ENCODE data around the gene NDUFS8. TPM values are rescaled to one million over a fixed set of nuclear protein-coding genes. Genes with fewer than 3 reads are reported as not detected.

The NDUFS8 gene
- total and polyA plus RNA-seq, 3 experiments from 2014 or later = 132 to 170 (median 140) TPM

DNA sequence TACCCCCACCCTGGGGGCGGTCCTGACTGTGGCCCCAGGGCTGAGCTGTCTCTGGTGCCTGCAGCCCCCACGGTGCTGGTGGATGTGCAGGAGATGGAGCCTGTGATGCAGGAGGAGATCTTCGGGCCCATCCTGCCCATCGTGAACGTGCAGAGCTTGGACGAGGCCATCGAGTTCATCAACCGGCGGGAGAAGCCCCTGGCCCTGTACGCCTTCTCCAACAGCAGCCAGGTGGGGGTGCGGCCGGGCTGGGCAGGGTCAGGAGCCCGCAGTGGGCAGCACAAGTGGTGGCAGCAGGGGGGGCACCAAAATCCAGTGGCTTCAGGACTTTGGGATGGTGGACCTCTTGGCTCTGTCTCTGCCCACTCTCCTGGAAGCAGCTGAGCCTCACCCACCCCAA lies 8.0 kb upstream of the NDUFS8 start:
- Mint-ChIP-seq H3K4me1 (peaks cover 0 to 3% (median 0%) of the 10 kb centered on the region in 3 donors), H3K36me3 (no peaks in the 10 kb centered on the region), H3K9me3 (peaks cover 0 to 5% (median 0%) of the 10 kb centered on the region in 5 donors), H3K27ac (no peak overlapping the region), H3K27me3 (no peaks in the 10 kb centered on the region), H3K4me3 (no peak overlapping the region)
- CTCF ChIA-PET = interaction anchor here (0.6 kb wide), 1 partner anchor 427 kb away, joined by 3 read pairs; no protein-coding TSS in a partner anchor
- no peak overlapping the region for H3K27ac ChIP-seq (ENCODE audit: low read depth, low read length)
- H3K4me3 ChIP-seq (ENCODE audit: low read length) = no peak overlapping the region
- POLR2A ChIA-PET = no interaction called here
- H3K4me1 ChIP-seq (ENCODE audit: insufficient read depth, low read length) = no peaks in the 10 kb centered on the region
- H3K27me3 ChIP-seq (ENCODE audit: insufficient read depth, low read length, poor library complexity, severe bottlenecking) = no peaks in the 10 kb centered on the region
- H3K36me3 ChIP-seq (ENCODE audit: insufficient read depth, low read length) = no peaks in the 10 kb centered on the region
- H3K9me3 ChIP-seq (ENCODE audit: low read length) = no peaks in the 10 kb centered on the region
- no peak for DNase-seq

DNA sequence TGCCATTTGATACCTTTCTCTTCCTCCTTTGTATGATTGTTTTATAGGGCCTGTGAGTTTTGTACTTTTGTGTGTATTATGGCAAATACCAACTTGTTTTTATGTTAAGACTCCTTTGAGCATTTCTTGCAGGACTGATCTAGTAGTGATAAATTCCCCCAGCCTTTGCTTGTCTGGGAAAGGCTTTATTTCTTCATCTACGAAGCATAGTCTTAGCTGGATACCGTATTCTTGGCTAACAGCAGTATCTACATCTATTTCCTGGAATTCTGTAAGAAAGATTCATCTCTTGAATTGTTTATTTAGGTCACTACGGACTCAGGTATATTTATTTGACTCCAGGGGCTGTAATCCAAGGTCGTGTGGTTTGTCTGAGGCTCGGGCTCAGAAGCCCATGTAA lies 6.0 kb upstream of the NDUFS8 start:
- peaks cover 0 to 5% (median 0%) of the 10 kb centered on the region in 5 donors for H3K9me3 Mint-ChIP-seq
- H3K27me3 Mint-ChIP-seq = no peaks in the 10 kb centered on the region
- ChIA-PET POLR2A (no interaction called here), CTCF (no interaction called here)
- peaks cover 0 to 5% (median 2%) of the 10 kb centered on the region in 3 donors for H3K4me1 Mint-ChIP-seq
- Histone ChIP-seq H3K27me3 (ENCODE audit: insufficient read depth, low read length, poor library complexity, severe bottlenecking) (no peaks in the 10 kb centered on the region), H3K9me3 (ENCODE audit: low read length) (no peaks in the 10 kb centered on the region), H3K4me3 (ENCODE audit: low read length) (no peak overlapping the region), H3K4me1 (ENCODE audit: insufficient read depth, low read length) (no peaks in the 10 kb centered on the region), H3K36me3 (ENCODE audit: insufficient read depth, low read length) (no peaks in the 10 kb centered on the region), H3K27ac (ENCODE audit: low read depth, low read length) (no peak overlapping the region)
- no peak overlapping the region for H3K27ac Mint-ChIP-seq
- DNase-seq = no peak
- peak overlapping the region in 1 of 7 donors; percentile 14 for H3K4me3 Mint-ChIP-seq
- no peaks in the 10 kb centered on the region for H3K36me3 Mint-ChIP-seq

- H3K4me1 Mint-ChIP-seq = peaks cover under 1 to 6% (median 6%) of the 10 kb centered on the region in 3 donors
- POLR2A ChIA-PET = no interaction called here
- no peaks in the 10 kb centered on the region for H3K4me1 ChIP-seq (ENCODE audit: insufficient read depth, low read length)
- peak in 1 of 5 donors; percentile 29 for DNase-seq
- H3K36me3 ChIP-seq (ENCODE audit: insufficient read depth, low read length) = no peaks in the 10 kb centered on the region
- peak overlapping the region in 1 of 7 donors; percentile 15 for H3K4me3 Mint-ChIP-seq
- H3K27ac ChIP-seq (ENCODE audit: low read depth, low read length) = no peak overlapping the region
- H3K9me3 ChIP-seq (ENCODE audit: low read length) = no peaks in the 10 kb centered on the region
- peak overlapping the region in 1 of 8 donors; percentile 44 for H3K27ac Mint-ChIP-seq
- no peak overlapping the region for H3K4me3 ChIP-seq (ENCODE audit: low read length)
- H3K27me3 ChIP-seq (ENCODE audit: insufficient read depth, low read length, poor library complexity, severe bottlenecking) = no peaks in the 10 kb centered on the region
- CTCF ChIA-PET = no interaction called here
- no peaks in the 10 kb centered on the region for H3K36me3 Mint-ChIP-seq
- no peaks in the 10 kb centered on the region for H3K27me3 Mint-ChIP-seq
- peaks cover 0 to 5% (median 0%) of the 10 kb centered on the region in 5 donors for H3K9me3 Mint-ChIP-seq
Measured at GRCh38 chr11:68025047-68025446, 5.4 kb upstream of the NDUFS8 start.

- no peaks in the 10 kb centered on the region for H3K9me3 ChIP-seq (ENCODE audit: low read length)
- ChIA-PET CTCF (no interaction called here), POLR2A (no interaction called here)
- no peak for DNase-seq
- Mint-ChIP-seq H3K27ac (no peak overlapping the region), H3K36me3 (peaks cover 0 to 9% (median 0%) of the 10 kb centered on the region in 3 donors), H3K4me1 (peaks cover 8 to 18% (median 16%) of the 10 kb centered on the region in 3 donors), H3K27me3 (peaks cover 0 to 3% of the 10 kb centered on the region in 2 donors), H3K4me3 (peak overlapping the region in 1 of 7 donors; percentile 38), H3K9me3 (peaks cover 0 to 5% (median 0%) of the 10 kb centered on the region in 5 donors)
- H3K4me3 ChIP-seq (ENCODE audit: low read length) = no peak overlapping the region
- H3K4me1 ChIP-seq (ENCODE audit: insufficient read depth, low read length) = peaks cover 7% of the 10 kb centered on the region
- no peaks in the 10 kb centered on the region for H3K36me3 ChIP-seq (ENCODE audit: insufficient read depth, low read length)
- H3K27ac ChIP-seq (ENCODE audit: low read depth, low read length) = no peak overlapping the region
- H3K27me3 ChIP-seq (ENCODE audit: insufficient read depth, low read length, poor library complexity, severe bottlenecking) = no peaks in the 10 kb centered on the region
Measured at GRCh38 chr11:68026391-68027105, 3.9 kb upstream of the NDUFS8 start.

GRCh38 chr11:68027667-68028066 lies 2.8 kb upstream of the NDUFS8 start:
- H3K27ac ChIP-seq (ENCODE audit: low read depth, low read length) = no peak overlapping the region
- H3K4me1 ChIP-seq (ENCODE audit: insufficient read depth, low read length) = peaks cover 15% of the 10 kb centered on the region
- Mint-ChIP-seq H3K27me3 (peaks cover 0 to 3% of the 10 kb centered on the region in 2 donors), H3K4me3 (no peak overlapping the region), H3K27ac (no peak overlapping the region), H3K4me1 (peaks cover 12 to 24% (median 20%) of the 10 kb centered on the region in 3 donors), H3K36me3 (peaks cover 0 to 13% (median 0%) of the 10 kb centered on the region in 3 donors), H3K9me3 (peaks cover 0 to 5% (median 0%) of the 10 kb centered on the region in 5 donors)
- ChIA-PET CTCF (no interaction called here), POLR2A (no interaction called here)
- DNase-seq = no peak
- no peaks in the 10 kb centered on the region for H3K36me3 ChIP-seq (ENCODE audit: insufficient read depth, low read length)
- H3K4me3 ChIP-seq (ENCODE audit: low read length) = no peak overlapping the region
- H3K9me3 ChIP-seq (ENCODE audit: low read length) = no peaks in the 10 kb centered on the region
- no peaks in the 10 kb centered on the region for H3K27me3 ChIP-seq (ENCODE audit: insufficient read depth, low read length, poor library complexity, severe bottlenecking)

- H3K9me3 ChIP-seq (ENCODE audit: low read length) = no peaks in the 10 kb centered on the region
- Mint-ChIP-seq H3K4me1 (peaks cover 12 to 24% (median 20%) of the 10 kb centered on the region in 3 donors), H3K27ac (no peak overlapping the region), H3K36me3 (peaks cover 0 to 19% (median 0%) of the 10 kb centered on the region in 3 donors), H3K27me3 (peaks cover 0 to 3% of the 10 kb centered on the region in 2 donors), H3K4me3 (peak overlapping the region in 6 of 7 donors; percentile 51 to 98 (median 94)), H3K9me3 (peaks cover 0 to 5% (median 0%) of the 10 kb centered on the region in 5 donors)
- POLR2A ChIA-PET = interaction anchor here (2.6 kb wide), 1 partner anchor 12 kb away, joined by 7 read pairs; no protein-coding TSS in a partner anchor
- no peak overlapping the region for H3K4me3 ChIP-seq (ENCODE audit: low read length)
- H3K27me3 ChIP-seq (ENCODE audit: insufficient read depth, low read length, poor library complexity, severe bottlenecking) = no peaks in the 10 kb centered on the region
- no peak overlapping the region for H3K27ac ChIP-seq (ENCODE audit: low read depth, low read length)
- DNase-seq = no peak
- H3K4me1 ChIP-seq (ENCODE audit: insufficient read depth, low read length) = peaks cover 15% of the 10 kb centered on the region
- CTCF ChIA-PET = no interaction called here
- peaks cover 9% of the 10 kb centered on the region for H3K36me3 ChIP-seq (ENCODE audit: insufficient read depth, low read length)
Measured at GRCh38 chr11:68028802-68029545, 1.5 kb upstream of the NDUFS8 start.

DNA sequence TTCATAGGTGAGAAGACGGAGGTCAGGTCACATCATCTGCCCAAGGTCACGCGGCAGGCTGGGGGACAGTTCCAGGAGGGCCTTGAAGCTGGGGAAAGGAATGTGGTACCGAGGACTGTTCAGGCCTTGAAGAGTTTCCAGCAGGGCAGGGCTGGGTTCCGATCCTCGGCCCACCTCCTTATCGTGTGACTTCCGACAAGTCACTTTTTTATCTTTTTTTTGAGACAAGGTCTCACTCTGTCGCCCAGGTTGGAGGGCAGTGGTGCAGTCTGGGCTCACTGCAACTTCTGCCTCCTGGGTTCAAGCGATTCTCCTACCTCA lies 623 bp downstream of the NDUFS8 start:
- peaks cover 12% of the 10 kb centered on the region for H3K36me3 ChIP-seq (ENCODE audit: insufficient read depth, low read length)
- Mint-ChIP-seq H3K4me3 (peak overlapping the region; percentile 89 to 99 (median 96)), H3K36me3 (peaks cover 0 to 27% (median 0%) of the 10 kb centered on the region in 3 donors), H3K9me3 (no peaks in the 10 kb centered on the region), H3K27me3 (peaks cover 0 to 3% of the 10 kb centered on the region in 2 donors), H3K4me1 (peaks cover 12 to 24% (median 20%) of the 10 kb centered on the region in 3 donors), H3K27ac (peak overlapping the region; percentile 57 to 96 (median 93))
- DNase-seq = no peak
- H3K9me3 ChIP-seq (ENCODE audit: low read length) = no peaks in the 10 kb centered on the region
- ChIA-PET POLR2A (interaction anchor here (2.6 kb wide), 1 partner anchor 10 kb away, joined by 7 read pairs; no protein-coding TSS in a partner anchor), CTCF (interaction anchor here (1.2 kb wide), 1 partner anchor 75 kb away, joined by 3 read pairs; no protein-coding TSS in a partner anchor)
- no peaks in the 10 kb centered on the region for H3K27me3 ChIP-seq (ENCODE audit: insufficient read depth, low read length, poor library complexity, severe bottlenecking)
- H3K4me1 ChIP-seq (ENCODE audit: insufficient read depth, low read length) = peaks cover 15% of the 10 kb centered on the region
- H3K27ac ChIP-seq (ENCODE audit: low read depth, low read length) = peak overlapping the region; percentile 74
- peak overlapping the region; percentile 72 for H3K4me3 ChIP-seq (ENCODE audit: low read length)

DNA sequence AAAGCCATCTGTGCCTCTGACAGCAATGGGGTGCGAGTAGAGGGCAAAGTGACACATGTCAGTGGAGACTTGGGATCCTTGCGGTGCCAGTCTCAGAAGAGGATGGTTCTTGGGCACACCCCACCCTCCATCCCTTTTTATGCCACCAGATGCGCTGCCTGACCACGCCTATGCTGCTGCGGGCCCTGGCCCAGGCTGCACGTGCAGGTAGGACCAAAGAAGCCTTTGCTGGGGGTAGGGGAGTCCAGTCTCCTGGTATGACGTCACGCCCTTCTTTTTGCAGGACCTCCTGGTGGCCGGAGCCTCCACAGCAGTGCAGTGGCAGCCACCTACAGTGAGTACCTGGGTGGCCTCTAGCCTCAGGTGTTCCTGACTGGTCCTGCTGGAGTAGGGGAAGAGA lies 1.5 kb downstream of the NDUFS8 start:
- peak overlapping the region; percentile 48 to 96 (median 71) for H3K27ac Mint-ChIP-seq

More for the DNA sequence above, 1.5 kb downstream of the NDUFS8 start:
- POLR2A ChIA-PET = interaction anchor here (2.6 kb wide), 1 partner anchor 9 kb away, joined by 7 read pairs; no protein-coding TSS in a partner anchor
- Mint-ChIP-seq H3K36me3 (peaks cover 0 to 32% (median 0%) of the 10 kb centered on the region in 3 donors), H3K9me3 (no peaks in the 10 kb centered on the region), H3K27me3 (peaks cover 0 to 3% of the 10 kb centered on the region in 2 donors), H3K4me3 (peak overlapping the region; percentile 72 to 99 (median 93)), H3K4me1 (peaks cover 18 to 33% (median 22%) of the 10 kb centered on the region in 3 donors)
- H3K36me3 ChIP-seq (ENCODE audit: insufficient read depth, low read length) = peaks cover 12% of the 10 kb centered on the region
- no peak for DNase-seq
- H3K27ac ChIP-seq (ENCODE audit: low read depth, low read length) = no peak overlapping the region
- no peaks in the 10 kb centered on the region for H3K9me3 ChIP-seq (ENCODE audit: low read length)
- CTCF ChIA-PET = no interaction called here
- peaks cover 24% of the 10 kb centered on the region for H3K4me1 ChIP-seq (ENCODE audit: insufficient read depth, low read length)
- H3K4me3 ChIP-seq (ENCODE audit: low read length) = peak overlapping the region; percentile 72
- H3K27me3 ChIP-seq (ENCODE audit: insufficient read depth, low read length, poor library complexity, severe bottlenecking) = no peaks in the 10 kb centered on the region

All from CD8-positive, alpha-beta memory T cell (primary cell).